ENCODE data around the gene C11orf21. TPM values are rescaled to one million over a fixed set of nuclear protein-coding genes. Genes with fewer than 3 reads are reported as not detected.

Gene C11orf21
- total RNA-seq, 2 experiments from 2014 or later = 0.47 to 2.5 TPM

DNA sequence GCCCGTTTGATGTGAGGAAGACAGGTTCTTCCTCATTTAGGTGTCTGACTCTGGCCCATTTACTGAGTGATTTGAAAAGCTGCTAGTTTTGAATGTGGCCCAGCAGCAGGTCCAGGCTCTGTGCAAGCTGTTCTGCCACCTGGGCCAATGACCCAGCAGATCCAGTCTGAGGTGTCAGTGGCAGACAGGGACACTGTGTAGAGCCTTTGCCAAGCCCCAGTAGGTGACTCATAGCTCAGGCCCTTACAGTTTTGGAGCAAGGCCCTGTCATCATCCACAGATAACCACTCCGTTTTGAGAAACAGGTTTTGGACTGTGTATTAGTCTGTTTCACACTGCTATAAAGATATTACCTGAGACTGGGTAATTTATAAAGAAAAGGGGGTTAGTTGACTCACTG, 24.0 kb upstream of the C11orf21 start:
- H3K9me3 ChIP-seq (ENCODE audit: low read length) = no peaks in the 10 kb centered on the region
- intact Hi-C loops (cut with micrococcal nuclease; ENCODE audit: unreplicated experiment) = no loop called here
- no TSS peak for BruUV-seq (replicated peaks)
- no peaks in the 10 kb centered on the region for H4K20me1 ChIP-seq (ENCODE audit: insufficient read depth, low read length)
- no peak overlapping the region for H2AFZ ChIP-seq (ENCODE audit: low read length)
- no peaks in the 10 kb centered on the region for H3K4me1 ChIP-seq (ENCODE audit: insufficient read depth, low read length, poor library complexity, severe bottlenecking)
- no peaks in the 10 kb centered on the region for H3K9me2 ChIP-seq (ENCODE audit: insufficient read depth, low read length)
- ChIA-PET POLR2A (interaction anchor here (0.6 kb wide), 1 partner anchor 9 kb away, joined by 3 read pairs; no protein-coding TSS in a partner anchor), CTCF (ENCODE audit: unreplicated experiment) (no interaction called here)
- no peak overlapping the region for H3K27ac ChIP-seq (ENCODE audit: low read depth, low read length, poor library complexity, severe bottlenecking)
- H3K4me2 ChIP-seq (ENCODE audit: low read length) = no peak overlapping the region
- TF ChIP-seq EZH2phosphoT487 (IDR thresholded peaks at IDR 0.05; ENCODE audit: borderline replicate concordance, low read depth, low read length) = no peak
- TF ChIP-seq, protein P1, sequence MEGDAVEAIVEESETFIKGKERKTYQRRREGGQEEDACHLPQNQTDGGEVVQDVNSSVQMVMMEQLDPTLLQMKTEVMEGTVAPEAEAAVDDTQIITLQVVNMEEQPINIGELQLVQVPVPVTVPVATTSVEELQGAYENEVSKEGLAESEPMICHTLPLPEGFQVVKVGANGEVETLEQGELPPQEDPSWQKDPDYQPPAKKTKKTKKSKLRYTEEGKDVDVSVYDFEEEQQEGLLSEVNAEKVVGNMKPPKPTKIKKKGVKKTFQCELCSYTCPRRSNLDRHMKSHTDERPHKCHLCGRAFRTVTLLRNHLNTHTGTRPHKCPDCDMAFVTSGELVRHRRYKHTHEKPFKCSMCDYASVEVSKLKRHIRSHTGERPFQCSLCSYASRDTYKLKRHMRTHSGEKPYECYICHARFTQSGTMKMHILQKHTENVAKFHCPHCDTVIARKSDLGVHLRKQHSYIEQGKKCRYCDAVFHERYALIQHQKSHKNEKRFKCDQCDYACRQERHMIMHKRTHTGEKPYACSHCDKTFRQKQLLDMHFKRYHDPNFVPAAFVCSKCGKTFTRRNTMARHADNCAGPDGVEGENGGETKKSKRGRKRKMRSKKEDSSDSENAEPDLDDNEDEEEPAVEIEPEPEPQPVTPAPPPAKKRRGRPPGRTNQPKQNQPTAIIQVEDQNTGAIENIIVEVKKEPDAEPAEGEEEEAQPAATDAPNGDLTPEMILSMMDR (conservative IDR thresholded peaks at IDR 0.05; ENCODE audit: low read length) = no peak
- no peaks in the 10 kb centered on the region for H3K36me3 ChIP-seq (ENCODE audit: insufficient read depth, low read length)
- DNase-seq (ENCODE audit: low spot score) = no peak
- no peaks in the 10 kb centered on the region for H3K79me2 ChIP-seq (ENCODE audit: insufficient read depth, low read depth, low read length)
- no peak overlapping the region for H3K4me3 ChIP-seq (ENCODE audit: low read depth, low read length, poor library complexity, severe bottlenecking)

DNA sequence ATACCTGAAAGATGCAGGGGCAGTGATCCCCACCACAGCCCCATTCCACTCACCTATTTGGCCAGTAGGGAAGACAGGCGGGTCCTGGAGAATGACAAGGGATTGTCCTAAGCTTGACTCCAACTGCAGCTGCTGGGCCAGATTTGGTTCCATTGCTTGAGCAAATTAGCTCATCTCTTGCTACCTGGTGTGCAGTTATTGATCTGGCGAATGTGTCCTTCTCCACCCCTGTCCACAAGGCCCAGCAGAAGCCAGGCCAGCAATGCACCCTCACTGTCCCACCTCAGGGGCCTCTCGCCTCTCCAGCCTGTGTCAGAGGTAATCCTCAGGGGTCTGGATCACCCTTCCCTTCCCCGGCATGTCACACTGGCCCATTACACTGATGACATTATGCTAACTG, 23.4 kb upstream of the C11orf21 start:
- Histone ChIP-seq H3K4me1 (ENCODE audit: insufficient read depth, low read length, poor library complexity, severe bottlenecking) (no peaks in the 10 kb centered on the region), H3K4me3 (ENCODE audit: low read depth, low read length, poor library complexity, severe bottlenecking) (no peak overlapping the region), H2AFZ (ENCODE audit: low read length) (no peak overlapping the region), H3K36me3 (ENCODE audit: insufficient read depth, low read length) (no peaks in the 10 kb centered on the region), H3K9me2 (ENCODE audit: insufficient read depth, low read length) (no peaks in the 10 kb centered on the region), H3K27ac (ENCODE audit: low read depth, low read length, poor library complexity, severe bottlenecking) (no peak overlapping the region), H3K9me3 (ENCODE audit: low read length) (no peaks in the 10 kb centered on the region), H3K4me2 (ENCODE audit: low read length) (no peak overlapping the region), H3K79me2 (ENCODE audit: insufficient read depth, low read depth, low read length) (no peaks in the 10 kb centered on the region), H4K20me1 (ENCODE audit: insufficient read depth, low read length) (no peaks in the 10 kb centered on the region)
- DNase-seq (ENCODE audit: low spot score) = no peak
- TF ChIP-seq, protein P1 (conservative IDR thresholded peaks at IDR 0.05; ENCODE audit: low read length) = no peak
- TF ChIP-seq EZH2phosphoT487 (IDR thresholded peaks at IDR 0.05; ENCODE audit: borderline replicate concordance, low read depth, low read length) = no peak
- BruUV-seq (replicated peaks) = no TSS peak
- intact Hi-C loops (cut with micrococcal nuclease; ENCODE audit: unreplicated experiment) = no loop called here
- ChIA-PET CTCF (ENCODE audit: unreplicated experiment) (no interaction called here), POLR2A (interaction anchor here (0.6 kb wide), 1 partner anchor 9 kb away, joined by 3 read pairs; no protein-coding TSS in a partner anchor)

DNA sequence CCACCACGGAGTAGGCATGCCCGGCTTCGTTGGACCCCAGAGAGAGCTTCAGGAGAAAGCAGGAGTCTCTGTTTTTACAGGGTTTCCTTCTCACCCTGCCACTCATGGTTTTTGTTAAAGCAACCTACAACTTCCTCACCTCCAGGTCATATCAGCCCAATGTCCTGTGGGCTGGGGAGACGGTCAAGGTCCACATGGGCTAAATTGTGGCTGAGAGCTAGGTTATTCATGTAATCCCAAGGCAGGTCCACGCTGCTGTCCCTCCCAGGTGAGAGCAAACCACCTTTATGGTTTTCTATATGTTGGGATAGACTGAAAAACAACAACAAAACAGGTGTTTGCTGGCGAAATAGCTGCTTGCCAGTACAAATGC, 19.6 kb upstream of the C11orf21 start:
- Histone ChIP-seq H3K9me3 (ENCODE audit: low read length) (no peaks in the 10 kb centered on the region), H3K4me3 (ENCODE audit: low read depth, low read length, poor library complexity, severe bottlenecking) (no peak overlapping the region), H3K4me1 (ENCODE audit: insufficient read depth, low read length, poor library complexity, severe bottlenecking) (no peaks in the 10 kb centered on the region), H2AFZ (ENCODE audit: low read length) (no peak overlapping the region), H4K20me1 (ENCODE audit: insufficient read depth, low read length) (no peaks in the 10 kb centered on the region), H3K79me2 (ENCODE audit: insufficient read depth, low read depth, low read length) (no peaks in the 10 kb centered on the region), H3K9me2 (ENCODE audit: insufficient read depth, low read length) (no peaks in the 10 kb centered on the region), H3K4me2 (ENCODE audit: low read length) (no peak overlapping the region), H3K27ac (ENCODE audit: low read depth, low read length, poor library complexity, severe bottlenecking) (no peak overlapping the region), H3K36me3 (ENCODE audit: insufficient read depth, low read length) (no peaks in the 10 kb centered on the region)
- intact Hi-C loops (cut with micrococcal nuclease; ENCODE audit: unreplicated experiment) = no loop called here
- POLR2A ChIA-PET = no interaction called here
- TF ChIP-seq, protein P1 (conservative IDR thresholded peaks at IDR 0.05; ENCODE audit: low read length) = no peak
- TF ChIP-seq EZH2phosphoT487 (IDR thresholded peaks at IDR 0.05; ENCODE audit: borderline replicate concordance, low read depth, low read length) = no peak
- no TSS peak for BruUV-seq (replicated peaks)
- no peak for DNase-seq (ENCODE audit: low spot score)
- CTCF ChIA-PET (ENCODE audit: unreplicated experiment) = no interaction called here

Measured in OCI-LY7 (cell line).